GM12891 (cell line): ENCODE data around the gene DEPDC5.

ENCODE experiments used
- POLR2A ChIP-seq: IDR thresholded peaks from 2 replicates; pipeline ENCODE4 v1.6.1; 2011; ENCODE audit warnings: low read depth, low read length, control low read depth
- POLR2AphosphoS5 ChIP-seq: IDR thresholded peaks from 2 replicates; pipeline ENCODE4 v1.6.1; 2011; ENCODE audit warnings: low read depth, low read length, control low read depth
- POU2F2 ChIP-seq: IDR thresholded peaks from 2 replicates; pipeline ENCODE4 v1.6.1; 2011; ENCODE audit warnings: low read depth, mild to moderate bottlenecking, control low read depth, low read length, moderate library complexity
- SPI1 ChIP-seq: IDR thresholded peaks from 2 replicates; pipeline ENCODE4 v1.6.1; 2011; ENCODE audit warnings: low read depth, low read length, control low read depth
- TAF1 ChIP-seq: IDR thresholded peaks from 2 replicates; pipeline ENCODE4 v1.6.1; 2011; ENCODE audit warnings: low read depth, low read length, control low read depth

DNA sequence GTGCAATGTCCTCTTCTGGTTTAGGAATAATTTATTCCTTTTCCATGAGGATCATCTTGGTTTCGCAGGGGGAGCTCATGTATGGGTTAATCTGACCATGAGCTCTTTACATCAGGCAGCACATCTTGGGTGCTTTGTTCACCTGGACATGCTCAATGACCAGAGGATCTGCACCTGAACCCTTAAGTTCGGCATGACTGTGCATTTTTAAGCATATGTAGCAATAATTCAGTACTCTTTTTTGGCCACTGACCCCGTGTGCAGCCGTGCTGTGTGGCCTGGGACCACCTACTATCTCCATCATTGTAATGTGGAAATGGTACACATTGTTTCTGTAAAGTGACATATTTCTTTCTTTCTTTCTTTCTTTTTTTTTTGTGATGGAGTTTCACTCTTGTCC, 62.9 kb downstream of the DEPDC5 start:
- TF ChIP-seq POLR2AphosphoS5 (no peak), TAF1 (no peak), POLR2A (no peak), SPI1 (no peak), POU2F2 (no peak)
